ENCODE measurements around the gene SCAF8. TPM values are rescaled to one million over a fixed set of nuclear protein-coding genes. Genes with fewer than 3 reads are reported as not detected.

The SCAF8 gene
- total and polyA plus RNA-seq, 9 of the 15 experiments (the other 6 are each of a cell fraction or from before 2014, with no cell fraction given) = 10.5 to 46.6 (median 23.2) TPM

- TF ChIP-seq PREB (CRISPR knock-in tag; IDR thresholded peaks at IDR 0.05) (no peak), SMAD2 (IDR thresholded peaks at IDR 0.05; ENCODE audit: low read depth, low read length) (no peak), MED1 (CRISPR knock-in tag; IDR thresholded peaks at IDR 0.05; ENCODE audit: borderline replicate concordance) (no peak), ZFPM2 (CRISPR knock-in tag; IDR thresholded peaks at IDR 0.05) (no peak), ZNF134 (CRISPR knock-in tag; conservative IDR thresholded peaks at IDR 0.05) (no peak), ESRRB (CRISPR knock-in tag; IDR thresholded peaks at IDR 0.05; ENCODE audit: borderline replicate concordance) (no peak), BRF1 (IDR thresholded peaks at IDR 0.05; ENCODE audit: borderline replicate concordance, extremely low read depth, insufficient read length) (no peak), RBM34 (IDR thresholded peaks at IDR 0.05; ENCODE audit: borderline replicate concordance, insufficient read depth, low read length) (no peak)
Measured at GRCh38 chr6:154873546-154873945, 140.3 kb downstream of the SCAF8 start (continued).

- no peaks in the 10 kb centered on the region for H3K9me1 ChIP-seq (ENCODE audit: control insufficient read depth, insufficient read depth, low read length)
- H3K9ac ChIP-seq (ENCODE audit: insufficient read depth in 1 of 2, low read depth in 2 of 2, low read length in 2 of 2) = no peak overlapping the region
- DNase-seq (ENCODE audit: extremely low read depth in 1 of 4, low spot score in 3 of 4) = no peak
- no TSS peak for BruUV-seq (replicated peaks)
- CTCF ChIA-PET (ENCODE audit: low intra/inter-chr PET ratio) = no interaction called here
- no peaks in the 10 kb centered on the region; a peak in 1 of 5 replicates for H3K4me1 ChIP-seq (replicated peaks in 1 of 2; ENCODE audit: control insufficient read depth in 2 of 2, insufficient read depth in 2 of 2, low read length in 2 of 2)
- intact Hi-C loops (cut with micrococcal nuclease) (no loop called here), in situ Hi-C loops (cut with MboI) (no loop called here)
- no peak for FAIRE-seq
- 65% methylated on average over 10 of the region's 10 CpGs for WGBS (ENCODE audit: insufficient coverage, low coverage, missing lambda C conversion rate)
- POLR2A ChIA-PET = interaction anchor here (0.5 kb wide), 1 partner anchor 156 kb away, joined by 3 read pairs; no protein-coding TSS in a partner anchor
- no peaks in the 10 kb centered on the region for H3K27me3 ChIP-seq (ENCODE audit: control insufficient read depth in 2 of 2, insufficient read depth in 2 of 2, low read length in 2 of 2)
- H3K79me2 ChIP-seq (ENCODE audit: control insufficient read depth, insufficient read depth, low read length) = no peaks in the 10 kb centered on the region
- H2AFZ ChIP-seq (ENCODE audit: low read depth, low read length) = no peak overlapping the region
- no peak overlapping the region for H3K4me3 ChIP-seq
- 0 out of 2 replicates have a peak, but pooled peaks cover 4% of the 10 kb centered on the region for H4K20me1 ChIP-seq (replicated peaks; ENCODE audit: control insufficient read depth, insufficient read depth, low read length)
- H3K4me2 ChIP-seq (ENCODE audit: insufficient read depth, low read length) = no peak overlapping the region
- H3K36me3 ChIP-seq (ENCODE audit: control insufficient read depth, insufficient read depth, low read length) = peaks cover 3% of the 10 kb centered on the region; the same call in 2 of the 3 replicates
- no peaks in the 10 kb centered on the region for H3K9me3 ChIP-seq (replicated peaks; ENCODE audit: control insufficient read depth, insufficient read depth, low read depth, low read length)
- no peak overlapping the region for H3K27ac ChIP-seq (ENCODE audit: extremely low read depth, low read depth, low read length)
- no peak for ATAC-seq
- no peak for TF ChIP-seq MTA3 (IDR thresholded peaks at IDR 0.05; ENCODE audit: borderline replicate concordance)
- TF ChIP-seq HIVEP1 (CRISPR knock-in tag; IDR thresholded peaks at IDR 0.05) = no peak
- TF ChIP-seq POLR3G (IDR thresholded peaks at IDR 0.05; ENCODE audit: extremely low read depth, insufficient read length, insufficient replicate concordance) = no peak
- no peak for TF ChIP-seq GATAD2B (IDR thresholded peaks at IDR 0.05; ENCODE audit: borderline replicate concordance)
- no peak for TF ChIP-seq XRCC5 (IDR thresholded peaks at IDR 0.05; ENCODE audit: low read depth, low read length)
- TF ChIP-seq HMGXB4 (CRISPR knock-in tag; IDR thresholded peaks at IDR 0.05) = no peak
- TF ChIP-seq RBM14 (IDR thresholded peaks at IDR 0.05; ENCODE audit: borderline replicate concordance, insufficient read depth, low read depth, low read length) = no peak
- no peak for TF ChIP-seq ZKSCAN3 (CRISPR knock-in tag; IDR thresholded peaks at IDR 0.05)
- TF ChIP-seq, protein P1, sequence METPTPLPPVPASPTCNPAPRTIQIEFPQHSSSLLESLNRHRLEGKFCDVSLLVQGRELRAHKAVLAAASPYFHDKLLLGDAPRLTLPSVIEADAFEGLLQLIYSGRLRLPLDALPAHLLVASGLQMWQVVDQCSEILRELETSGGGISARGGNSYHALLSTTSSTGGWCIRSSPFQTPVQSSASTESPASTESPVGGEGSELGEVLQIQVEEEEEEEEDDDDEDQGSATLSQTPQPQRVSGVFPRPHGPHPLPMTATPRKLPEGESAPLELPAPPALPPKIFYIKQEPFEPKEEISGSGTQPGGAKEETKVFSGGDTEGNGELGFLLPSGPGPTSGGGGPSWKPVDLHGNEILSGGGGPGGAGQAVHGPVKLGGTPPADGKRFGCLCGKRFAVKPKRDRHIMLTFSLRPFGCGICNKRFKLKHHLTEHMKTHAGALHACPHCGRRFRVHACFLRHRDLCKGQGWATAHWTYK (CRISPR knock-in tag; IDR thresholded peaks at IDR 0.05) = no peak
Measured at GRCh38 chr6:154874773-154875592, 141.8 kb downstream of the SCAF8 start.

Measured in K562 (cell line).